Stromal cell of bone marrow (primary cell): Measurements from ENCODE around the gene BCOR.

ENCODE experiments used
- DNase-seq: peaks from one replicate; pipeline ENCODE4 v3.0.0-alpha.2; 2012; ENCODE audit warnings: low read depth

Gene BCOR

DNA sequence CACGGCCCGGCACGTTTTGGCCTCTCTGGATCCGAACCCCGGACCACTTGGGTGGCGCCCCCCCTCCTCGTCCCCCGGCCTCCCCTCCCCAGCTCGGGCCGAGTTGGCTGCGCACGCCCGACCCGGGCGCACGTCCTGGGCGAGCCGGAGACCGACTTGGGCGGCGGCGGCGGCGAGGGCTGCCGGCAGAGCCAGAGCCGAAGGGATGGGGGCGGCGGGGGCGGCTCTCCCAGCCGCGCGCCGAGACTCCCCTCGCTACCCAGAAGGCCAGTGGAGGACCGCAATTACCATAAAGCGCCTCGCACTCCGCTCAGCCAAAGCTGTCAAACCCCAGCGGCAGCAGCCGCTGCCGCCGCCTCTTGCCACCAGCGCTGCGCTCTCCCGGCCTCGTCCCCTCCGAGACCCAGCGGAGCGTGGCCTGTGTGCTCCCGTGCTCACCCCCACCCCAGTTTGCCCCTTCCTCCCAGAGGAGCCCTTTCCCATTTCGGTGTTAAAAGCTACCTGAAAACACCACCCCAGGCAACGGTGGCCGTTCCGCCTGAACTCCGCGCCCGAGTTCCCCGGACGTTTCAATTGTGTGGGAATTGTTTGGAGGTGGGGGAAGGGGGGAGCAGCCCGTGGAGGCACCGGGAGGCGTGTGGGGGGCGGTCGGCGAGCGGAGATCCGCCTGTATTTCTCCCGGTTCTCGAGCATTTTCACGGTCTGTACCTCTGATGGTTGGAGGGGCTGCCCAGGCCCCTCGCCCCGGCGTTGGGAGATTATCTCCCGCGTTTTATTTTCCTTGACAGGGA is 701 bp upstream of the BCOR start:
- no peak for DNase-seq

GRCh38 chrX:40097141-40097503 is 636 bp downstream of the BCOR start:
- DNase-seq, result no peak

GRCh38 chrX:40096395-40097091 is 1.2 kb downstream of the BCOR start:
- no peak for DNase-seq

- DNase-seq, result no peak
These were observed 2.0 kb downstream of the BCOR start for GRCh38 chrX:40095583-40096394.

DNA sequence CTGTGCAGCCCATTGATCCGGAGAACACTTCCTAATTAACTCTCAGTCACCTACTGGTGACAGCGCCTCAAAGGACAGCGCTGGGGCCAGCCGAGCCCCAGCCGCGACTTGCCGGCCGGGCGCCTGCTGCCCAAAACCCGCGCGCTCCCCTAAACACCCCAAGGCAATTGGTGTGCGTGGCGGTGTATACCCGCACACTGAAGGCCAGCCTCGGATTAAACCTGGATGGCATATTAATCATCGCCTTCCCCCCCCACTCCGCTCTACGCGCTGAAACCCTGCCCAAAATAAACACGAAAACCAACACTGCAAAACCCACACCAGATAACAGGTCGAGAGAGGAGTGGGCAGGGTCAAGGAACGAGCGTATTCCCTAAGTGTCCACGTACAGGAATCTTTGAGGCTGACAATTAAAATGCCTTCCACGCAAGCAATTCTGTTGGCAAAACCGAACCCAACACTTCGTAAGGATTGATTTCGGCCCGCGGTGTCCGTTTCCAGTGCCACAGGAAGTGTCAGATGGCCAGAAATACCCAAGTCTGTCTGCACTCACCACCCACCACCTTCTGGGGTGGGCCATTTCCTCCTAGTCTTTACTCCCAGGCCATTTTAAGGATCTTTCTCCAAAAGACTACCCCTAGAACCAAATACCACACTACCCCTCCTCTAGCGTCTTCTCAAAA is 2.7 kb downstream of the BCOR start:
- DNase-seq, result no peak

DNA sequence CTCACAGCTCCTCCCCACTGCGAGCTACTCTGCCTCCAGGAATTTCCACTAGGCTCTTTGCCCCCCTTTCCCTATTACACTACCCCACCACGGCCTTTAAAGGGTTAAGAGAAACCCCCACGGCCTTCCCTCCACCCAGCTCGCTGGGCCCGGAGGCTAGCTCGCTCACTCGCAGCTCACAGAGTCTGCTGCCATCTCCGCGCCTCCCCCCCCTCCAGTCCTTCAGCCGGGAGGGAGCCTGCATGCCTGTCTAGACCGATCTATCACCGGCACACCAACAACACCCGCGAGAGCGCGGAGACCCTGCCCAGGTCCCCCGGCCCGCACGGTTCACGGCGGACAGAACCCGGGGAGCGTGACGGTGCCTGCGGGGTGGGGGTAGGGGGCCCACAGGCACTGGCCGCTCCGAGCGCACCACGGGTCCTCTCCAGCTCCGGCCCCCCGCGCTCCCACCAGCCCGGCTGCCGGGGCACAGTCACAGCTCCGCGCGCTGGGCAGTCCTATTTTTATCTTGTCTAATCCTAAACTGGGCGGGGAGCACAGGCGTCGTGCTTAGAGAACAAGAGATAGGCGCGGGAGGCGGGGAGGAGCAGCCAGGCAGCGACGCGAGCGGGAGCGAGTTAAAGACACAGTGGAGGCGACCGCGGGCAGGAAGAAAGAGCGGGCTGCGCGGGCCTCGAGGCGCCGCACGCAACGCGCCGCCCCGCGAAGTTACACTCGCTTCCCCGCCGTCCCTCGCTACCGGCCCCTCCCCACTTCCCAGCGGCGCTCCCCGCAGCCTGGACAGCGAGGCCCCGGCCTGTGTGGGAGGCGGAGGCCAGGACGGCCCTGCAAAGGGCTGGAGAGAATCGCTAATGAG is 3.5 kb downstream of the BCOR start:
- DNase-seq, result no peak

GRCh38 chrX:40093586-40093985 is 4.2 kb downstream of the BCOR start:
- no peak for DNase-seq

DNA sequence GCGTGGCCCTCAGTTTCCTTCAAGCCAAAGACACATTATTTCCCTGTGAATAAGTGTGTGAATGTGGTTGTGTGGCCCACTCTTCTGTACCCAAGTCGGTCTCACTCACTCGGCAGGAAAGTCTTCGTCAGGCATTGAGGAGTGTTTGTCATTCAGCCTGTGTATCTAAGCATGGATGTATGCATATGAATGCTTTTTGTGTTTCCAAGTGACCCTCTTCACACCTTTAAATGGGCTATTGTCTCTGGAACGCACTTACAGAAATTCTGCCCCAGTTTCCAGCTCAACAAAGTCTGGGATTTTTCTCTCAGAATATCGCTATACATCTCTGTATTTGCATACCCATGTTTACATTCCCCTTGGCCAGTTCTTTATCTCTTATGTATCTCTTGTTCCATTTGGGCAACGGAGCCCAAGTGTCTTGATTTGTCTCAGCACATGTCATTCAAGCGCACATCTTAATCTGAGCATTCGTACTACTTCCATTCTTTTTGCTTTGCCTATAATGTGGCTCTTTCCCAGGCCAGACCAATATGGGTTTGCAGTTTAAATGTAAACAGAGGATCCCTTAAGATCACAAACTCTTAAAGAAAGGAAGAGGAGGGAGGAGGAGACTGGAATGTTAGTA is 4.8 kb downstream of the BCOR start:
- no peak for DNase-seq

DNA sequence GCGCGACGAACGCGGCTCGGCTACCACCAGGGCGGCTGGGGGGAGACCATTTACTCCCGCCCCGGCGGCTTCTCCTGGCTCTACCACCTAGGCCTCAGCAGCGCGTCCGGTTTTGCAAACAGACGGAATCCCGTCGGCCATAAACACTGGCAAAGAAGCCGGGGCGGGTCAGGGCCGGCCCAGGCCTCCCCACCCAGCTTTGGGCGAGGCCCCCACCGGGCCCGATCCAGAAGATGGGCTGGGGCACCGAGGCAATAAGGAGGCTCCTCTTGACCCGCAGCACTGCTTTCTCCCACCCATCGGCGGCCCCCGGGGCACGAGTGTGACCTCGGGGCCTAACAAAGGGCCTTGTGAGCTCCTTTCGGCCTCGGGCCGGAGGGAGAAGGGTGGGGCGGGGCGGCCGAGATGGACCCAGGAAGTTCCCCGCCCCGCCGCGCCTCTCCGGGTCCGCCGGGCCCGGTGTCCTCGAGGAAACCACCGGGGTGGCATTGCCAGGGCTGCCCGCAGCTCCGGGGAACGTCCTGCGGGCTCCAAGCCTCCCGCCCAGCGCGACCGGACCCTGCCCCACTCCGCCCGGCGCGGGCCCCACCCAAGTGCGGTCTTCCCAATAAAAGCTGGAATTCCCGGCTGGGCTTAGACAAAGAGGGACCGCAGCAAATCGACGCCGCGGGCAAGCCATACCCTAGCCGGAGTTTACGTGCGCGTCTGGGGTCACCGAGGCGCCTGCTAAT is 5.9 kb downstream of the BCOR start:
- no peak for DNase-seq

DNA sequence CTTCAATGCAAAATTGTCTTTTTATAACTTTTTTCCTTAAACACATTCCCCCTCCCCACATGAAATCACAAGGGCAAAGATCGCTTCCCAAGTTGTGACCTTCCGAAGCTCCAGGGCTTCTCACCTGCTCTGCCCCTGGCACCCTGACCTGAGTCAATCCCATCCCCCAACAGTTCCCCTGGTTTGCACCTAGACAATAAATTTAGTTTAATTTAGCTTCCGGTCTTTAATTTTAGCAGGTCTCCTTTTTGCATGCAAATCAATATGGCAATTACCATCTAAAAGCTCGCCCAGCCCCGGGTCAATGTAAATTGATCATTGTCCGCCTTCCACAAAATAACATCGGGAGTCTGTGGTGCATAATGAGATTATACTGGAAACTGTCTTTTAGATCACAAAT is 6.8 kb downstream of the BCOR start:
- DNase-seq, result no peak

DNA sequence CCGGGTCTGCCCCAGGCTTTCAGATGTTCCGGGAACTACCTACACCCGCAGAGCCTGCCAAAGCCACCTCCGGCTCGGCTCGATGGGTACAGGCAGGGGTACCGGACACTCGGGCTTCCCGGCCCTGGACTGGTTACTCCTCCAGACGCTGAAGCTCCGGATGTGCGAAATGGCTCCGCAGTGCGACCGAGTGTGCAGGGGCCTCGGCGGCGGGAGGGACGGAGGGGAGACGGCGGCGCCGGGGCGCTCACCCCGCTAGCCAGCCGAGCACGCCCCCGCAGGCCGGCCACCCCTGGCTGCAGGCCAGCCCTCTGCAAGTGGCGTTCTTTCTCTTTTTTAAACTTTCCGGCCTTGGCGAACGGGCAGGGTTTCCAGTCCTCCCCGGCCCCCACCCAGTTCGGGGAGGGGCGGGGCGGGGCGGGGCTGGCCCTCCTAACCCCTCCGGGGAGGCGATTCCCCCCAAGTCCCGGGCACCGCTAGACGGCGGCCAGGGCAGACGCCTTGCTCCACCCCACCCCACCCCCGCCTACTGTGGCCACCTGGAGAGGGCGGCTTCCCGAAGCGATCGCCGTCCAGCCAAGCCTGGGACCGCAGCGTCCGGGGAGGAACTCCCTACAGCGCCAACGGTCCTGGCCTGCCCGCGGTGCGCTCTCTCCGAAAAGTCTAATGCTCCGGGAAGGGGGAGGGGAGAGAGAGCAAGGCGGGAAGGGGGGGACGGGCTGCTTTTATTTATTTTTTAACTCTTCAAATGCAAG is 7.5 kb downstream of the BCOR start:
- no peak for DNase-seq

DNA sequence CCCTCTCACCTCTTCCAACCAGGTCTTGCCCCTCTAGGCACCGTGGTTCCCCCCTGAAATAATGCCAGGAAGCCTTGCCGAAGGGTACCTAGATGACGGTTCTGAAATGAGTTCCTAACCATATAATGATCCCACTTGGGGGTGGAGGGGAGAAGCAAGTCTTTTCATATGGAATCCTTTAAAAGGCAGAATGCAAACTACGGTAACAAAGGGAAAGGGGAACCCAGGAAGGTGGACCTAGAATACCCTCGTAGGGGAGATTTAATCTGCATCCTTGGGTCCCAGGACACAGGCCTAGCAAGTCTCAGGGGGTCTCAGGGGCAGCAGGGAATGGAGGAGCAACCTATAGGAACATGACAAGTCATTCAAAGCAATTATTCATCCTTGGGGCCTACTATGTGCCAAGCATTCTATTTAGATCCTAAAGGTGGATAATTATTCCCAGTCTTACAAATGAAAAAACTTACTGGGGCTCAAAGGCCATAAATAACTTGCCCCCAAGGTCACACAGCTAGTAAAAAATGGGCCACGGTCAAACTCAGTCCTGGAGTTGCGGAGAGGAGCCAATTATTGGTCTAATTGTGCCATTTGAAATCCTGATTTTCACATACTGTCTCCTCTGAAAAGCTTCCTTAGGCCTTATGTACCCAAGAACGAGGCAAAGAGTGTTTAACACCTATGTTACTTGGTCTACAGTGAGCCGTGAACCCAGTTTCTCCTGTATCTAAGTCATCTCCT is 8.8 kb downstream of the BCOR start:
- DNase-seq, result no peak

- no peak for DNase-seq
These were observed 9.5 kb downstream of the BCOR start for GRCh38 chrX:40088299-40088625.

- DNase-seq, result no peak
These were observed 10.1 kb downstream of the BCOR start for GRCh38 chrX:40087425-40088298.

GRCh38 chrX:40086569-40087335 is 11.0 kb downstream of the BCOR start:
- no peak for DNase-seq

DNA sequence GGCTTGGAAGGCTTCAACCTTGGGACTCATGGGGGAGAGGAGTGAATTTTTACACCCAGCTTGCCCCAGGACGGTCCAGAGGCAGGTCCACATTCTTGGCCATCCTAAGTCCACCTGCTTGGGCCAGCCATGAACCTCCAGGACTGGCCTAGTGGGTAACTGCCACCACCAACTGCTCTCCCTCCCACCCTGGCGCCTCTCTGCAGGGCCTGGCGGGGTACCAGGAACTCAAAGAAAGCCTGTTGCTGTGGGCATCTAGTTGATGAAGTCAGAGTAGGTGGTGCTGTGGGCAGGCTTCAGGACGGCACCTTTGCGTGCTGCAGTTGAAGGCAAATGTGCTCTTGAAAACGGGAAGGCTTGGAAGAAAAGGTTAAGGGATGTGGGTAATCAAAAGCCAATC is 12.0 kb downstream of the BCOR start:
- no peak for DNase-seq

DNA sequence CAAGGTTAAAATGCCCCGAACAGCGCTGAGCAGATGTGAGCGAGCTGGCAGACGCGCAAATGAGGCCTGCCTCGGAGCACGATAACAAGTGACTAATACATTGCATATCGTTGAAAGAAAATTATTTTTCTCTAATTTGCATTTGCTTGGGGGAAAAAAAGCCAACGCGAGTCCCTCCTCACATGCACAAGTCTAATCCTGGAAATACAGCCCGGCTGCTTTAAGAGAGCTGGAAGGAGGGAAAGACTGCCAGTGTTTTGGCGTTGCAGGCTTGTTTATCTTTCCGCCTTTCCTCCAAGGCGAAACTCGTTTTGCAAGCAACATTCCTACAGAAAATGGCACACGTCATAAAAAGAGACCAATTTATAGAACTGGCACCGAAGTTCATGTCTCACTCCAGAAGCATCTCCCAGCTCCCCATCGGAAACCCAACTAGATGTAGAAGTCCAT is 12.6 kb downstream of the BCOR start:
- DNase-seq, result no peak
